ENCODE data around the gene ATF6B. TPM values are rescaled to one million over a fixed set of nuclear protein-coding genes. Genes with fewer than 3 reads are reported as not detected.

The ATF6B gene
- total RNA-seq, 1 donor from 2014 or later: 42.5 TPM

DNA sequence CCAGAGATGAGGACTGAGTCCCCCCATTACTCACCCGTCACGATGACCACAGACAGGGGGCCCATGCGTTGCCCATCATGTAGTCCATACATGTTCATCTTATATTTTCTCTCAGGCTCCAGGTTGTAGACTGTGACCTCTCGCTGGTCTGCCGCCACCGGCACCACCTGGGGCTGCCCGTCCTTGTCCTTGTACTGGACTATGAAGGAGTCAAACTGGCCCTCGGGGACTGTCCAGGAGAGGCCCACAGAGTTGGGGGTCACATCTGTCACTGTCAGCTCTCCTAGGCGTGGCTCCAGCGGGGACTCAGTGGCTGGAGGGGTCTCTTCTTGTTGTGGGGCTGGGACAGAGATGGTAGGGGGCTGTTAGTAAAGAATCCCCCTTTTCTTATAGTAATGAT is 54.4 kb downstream of the ATF6B start:
- TF ChIP-seq, protein P1, sequence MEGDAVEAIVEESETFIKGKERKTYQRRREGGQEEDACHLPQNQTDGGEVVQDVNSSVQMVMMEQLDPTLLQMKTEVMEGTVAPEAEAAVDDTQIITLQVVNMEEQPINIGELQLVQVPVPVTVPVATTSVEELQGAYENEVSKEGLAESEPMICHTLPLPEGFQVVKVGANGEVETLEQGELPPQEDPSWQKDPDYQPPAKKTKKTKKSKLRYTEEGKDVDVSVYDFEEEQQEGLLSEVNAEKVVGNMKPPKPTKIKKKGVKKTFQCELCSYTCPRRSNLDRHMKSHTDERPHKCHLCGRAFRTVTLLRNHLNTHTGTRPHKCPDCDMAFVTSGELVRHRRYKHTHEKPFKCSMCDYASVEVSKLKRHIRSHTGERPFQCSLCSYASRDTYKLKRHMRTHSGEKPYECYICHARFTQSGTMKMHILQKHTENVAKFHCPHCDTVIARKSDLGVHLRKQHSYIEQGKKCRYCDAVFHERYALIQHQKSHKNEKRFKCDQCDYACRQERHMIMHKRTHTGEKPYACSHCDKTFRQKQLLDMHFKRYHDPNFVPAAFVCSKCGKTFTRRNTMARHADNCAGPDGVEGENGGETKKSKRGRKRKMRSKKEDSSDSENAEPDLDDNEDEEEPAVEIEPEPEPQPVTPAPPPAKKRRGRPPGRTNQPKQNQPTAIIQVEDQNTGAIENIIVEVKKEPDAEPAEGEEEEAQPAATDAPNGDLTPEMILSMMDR (IDR thresholded peaks at IDR 0.05; ENCODE audit: insufficient read depth, low read length, poor library complexity, severe bottlenecking): no peak
- no peak for DNase-seq (ENCODE audit: low read depth)

DNA sequence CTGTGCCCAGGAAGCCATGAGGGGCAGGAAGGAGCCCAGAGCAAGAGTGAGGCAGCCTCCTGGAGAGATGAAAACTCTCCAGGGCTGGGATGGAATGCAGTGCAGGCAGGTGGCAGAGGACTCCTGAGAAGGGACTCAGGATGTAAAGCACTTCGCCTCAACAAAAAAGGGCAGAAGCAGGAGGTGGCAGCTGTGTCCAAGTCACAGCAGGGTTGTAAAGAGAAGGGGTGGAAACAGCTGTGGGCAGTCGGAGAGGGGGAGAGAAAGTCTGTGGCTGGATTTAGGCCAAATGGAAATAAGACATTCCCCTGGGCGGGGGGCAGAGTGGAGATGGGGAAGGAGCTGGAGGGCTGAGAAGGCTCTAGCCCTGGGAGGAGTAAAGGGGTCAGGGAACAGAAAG is 54.9 kb downstream of the ATF6B start:
- TF ChIP-seq, protein P1 (IDR thresholded peaks at IDR 0.05; ENCODE audit: insufficient read depth, low read length, poor library complexity, severe bottlenecking): no peak
- Histone ChIP-seq H3K27me3 (ENCODE audit: control insufficient read depth, insufficient read depth, low read length) (peaks cover 38% of the 10 kb centered on the region), H3K36me3 (ENCODE audit: control insufficient read depth, insufficient read depth, low read length) (no peaks in the 10 kb centered on the region), H3K4me3 (ENCODE audit: low read depth, low read length) (no peak overlapping the region)
- no peak for DNase-seq (ENCODE audit: low read depth)

More for the DNA sequence above, 54.4 kb downstream of the ATF6B start:
- Histone ChIP-seq H3K36me3 (ENCODE audit: control insufficient read depth, insufficient read depth, low read length) (no peaks in the 10 kb centered on the region), H3K27me3 (ENCODE audit: control insufficient read depth, insufficient read depth, low read length) (peaks cover 34% of the 10 kb centered on the region), H3K4me3 (ENCODE audit: low read depth, low read length) (no peak overlapping the region)

DNA sequence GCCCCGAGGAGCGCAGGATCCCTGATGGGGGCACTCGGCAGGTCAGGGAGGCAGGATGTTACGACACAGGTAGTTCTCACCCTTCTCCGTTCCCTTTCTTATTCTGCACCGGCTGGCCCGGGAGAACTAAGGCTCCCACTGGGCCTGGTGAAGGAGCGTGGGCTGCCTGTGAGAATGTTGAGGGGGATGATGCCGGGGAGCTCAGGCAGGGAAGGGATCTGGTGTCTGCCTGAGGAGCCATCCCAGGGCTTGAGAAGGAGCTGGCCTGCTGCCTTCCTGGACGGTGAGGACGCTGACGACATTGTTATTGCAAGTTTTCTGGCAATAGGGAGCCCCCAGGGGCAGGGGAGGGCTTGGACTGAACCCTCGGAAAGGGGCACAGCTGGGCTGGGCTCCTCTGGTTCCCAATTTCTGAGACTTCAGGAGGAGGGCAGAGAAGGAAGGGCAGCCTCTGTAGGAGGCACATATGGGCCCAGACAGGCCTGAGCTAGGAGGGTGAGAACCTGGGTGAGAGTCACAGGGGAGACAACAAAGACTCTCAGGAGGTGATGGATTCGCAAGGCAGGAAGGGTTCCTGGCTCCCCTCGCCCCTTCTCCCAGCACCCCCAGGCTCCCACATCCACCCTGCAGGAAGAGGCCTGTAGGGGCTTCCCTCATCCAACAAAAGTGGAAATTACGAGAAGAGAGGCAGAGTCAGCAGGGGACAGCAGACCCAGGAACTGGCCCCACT is 57.1 kb downstream of the ATF6B start:
- TF ChIP-seq, protein P1 (IDR thresholded peaks at IDR 0.05; ENCODE audit: insufficient read depth, low read length, poor library complexity, severe bottlenecking): no peak
- H3K27me3 ChIP-seq (ENCODE audit: control insufficient read depth, insufficient read depth, low read length): peaks cover 41% of the 10 kb centered on the region
- H3K36me3 ChIP-seq (ENCODE audit: control insufficient read depth, insufficient read depth, low read length): no peaks in the 10 kb centered on the region
- H3K4me3 ChIP-seq (ENCODE audit: low read depth, low read length): no peak overlapping the region
- DNase-seq (ENCODE audit: low read depth): no peak

DNA sequence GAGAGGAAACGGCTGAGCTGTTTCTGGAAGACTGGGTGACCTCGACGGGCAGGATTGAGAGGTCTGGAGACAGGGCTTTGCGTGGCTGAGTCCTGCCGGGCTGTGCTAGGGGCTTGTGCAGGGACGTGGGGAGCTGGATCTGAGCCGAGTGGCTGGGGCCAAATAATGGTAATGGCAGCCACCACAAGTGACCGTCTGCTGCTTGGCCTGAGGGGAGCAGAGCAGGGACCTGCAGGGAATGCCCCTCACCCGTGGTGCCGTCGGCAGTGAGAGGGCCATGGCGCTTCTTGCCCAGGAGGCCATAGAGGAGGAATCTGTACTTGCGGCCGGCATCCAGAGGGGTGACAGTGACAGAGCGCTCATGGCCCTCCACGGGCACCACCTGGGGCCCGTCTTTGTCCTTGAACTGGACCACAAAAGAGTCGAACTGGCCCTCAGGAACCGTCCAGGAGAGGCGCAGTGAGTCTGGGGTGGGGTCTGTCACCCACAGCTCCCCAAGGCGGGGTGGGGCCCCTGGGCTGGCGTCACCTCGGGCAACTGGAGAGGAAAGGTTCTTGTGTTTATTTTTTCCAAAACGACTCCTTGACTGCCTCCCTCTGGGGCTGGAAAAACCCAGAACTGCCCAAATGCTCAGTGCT is 58.0 kb downstream of the ATF6B start:
- DNase-seq (ENCODE audit: low read depth): no peak
- Histone ChIP-seq H3K27me3 (ENCODE audit: control insufficient read depth, insufficient read depth, low read length) (peaks cover 34% of the 10 kb centered on the region), H3K4me3 (ENCODE audit: low read depth, low read length) (no peak overlapping the region), H3K36me3 (ENCODE audit: control insufficient read depth, insufficient read depth, low read length) (no peaks in the 10 kb centered on the region)
- TF ChIP-seq, protein P1 (IDR thresholded peaks at IDR 0.05; ENCODE audit: insufficient read depth, low read length, poor library complexity, severe bottlenecking): no peak

DNA sequence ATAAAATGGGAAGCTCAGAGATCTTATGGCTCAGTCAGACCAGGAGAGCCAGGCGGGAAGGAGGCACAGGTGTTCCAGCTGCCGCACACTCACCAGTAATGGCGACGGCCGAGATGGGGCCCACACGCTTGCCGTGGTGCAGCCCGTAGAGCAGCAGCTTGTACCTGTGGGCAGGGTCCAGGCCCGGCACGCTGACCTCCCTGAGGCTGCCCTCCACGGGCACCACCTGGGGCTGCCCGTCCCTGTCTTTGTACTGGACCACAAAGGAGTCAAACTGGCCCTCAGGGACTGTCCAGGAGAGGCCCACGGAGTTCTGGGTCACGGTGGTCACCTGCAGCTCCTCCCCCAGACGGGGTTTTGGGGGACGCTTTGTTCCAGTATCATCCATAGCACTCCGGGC is 58.6 kb downstream of the ATF6B start:
- no peak for DNase-seq (ENCODE audit: low read depth)

More for the DNA sequence above, 58.6 kb downstream of the ATF6B start:
- Histone ChIP-seq H3K36me3 (ENCODE audit: control insufficient read depth, insufficient read depth, low read length) (no peaks in the 10 kb centered on the region), H3K27me3 (ENCODE audit: control insufficient read depth, insufficient read depth, low read length) (peaks cover 33% of the 10 kb centered on the region), H3K4me3 (ENCODE audit: low read depth, low read length) (no peak overlapping the region)
- TF ChIP-seq, protein P1 (IDR thresholded peaks at IDR 0.05; ENCODE audit: insufficient read depth, low read length, poor library complexity, severe bottlenecking): no peak

All from kidney epithelial cell (primary cell).